GDM1 (cell line): ENCODE data around the gene ZCWPW1.
"Not testable (repeated sequence)": the region's sequence is repeated elsewhere in the genome, so short reads cannot be mapped to it uniquely, and the experiment has no call there.

ENCODE experiments used
- DNase-seq: peaks from one replicate; lab custom pipeline; 2025; lab: John Stamatoyannopoulos, UW

Gene ZCWPW1

GRCh38 chr7:100453854-100454253 is 25.4 kb upstream of the ZCWPW1 start:
- DNase-seq: not testable (repeated sequence)

- DNase-seq: no peak
These were observed 24.0 kb upstream of the ZCWPW1 start for GRCh38 chr7:100452513-100452912.

- DNase-seq: no peak
These were observed 20.8 kb upstream of the ZCWPW1 start for GRCh38 chr7:100449190-100449795.

GRCh38 chr7:100447363-100447762 is 18.9 kb upstream of the ZCWPW1 start:
- DNase-seq: not testable (repeated sequence)

- DNase-seq: no peak
These were observed 17.5 kb upstream of the ZCWPW1 start for GRCh38 chr7:100446040-100446439.

- peak; percentile 47 for DNase-seq
These were observed 16.1 kb upstream of the ZCWPW1 start for GRCh38 chr7:100444311-100445278.

- DNase-seq: no peak
These were observed 14.8 kb upstream of the ZCWPW1 start for GRCh38 chr7:100443096-100443840.

GRCh38 chr7:100441641-100442535 is 13.4 kb upstream of the ZCWPW1 start:
- no peak for DNase-seq

- not testable (repeated sequence) for DNase-seq
These were observed 10.7 kb upstream of the ZCWPW1 start for GRCh38 chr7:100439244-100439643.

- DNase-seq: not testable (repeated sequence)
These were observed 10.2 kb upstream of the ZCWPW1 start for GRCh38 chr7:100438731-100439130.

GRCh38 chr7:100438172-100438571 is 9.7 kb upstream of the ZCWPW1 start:
- no peak for DNase-seq

- no peak for DNase-seq
These were observed 8.9 kb upstream of the ZCWPW1 start for GRCh38 chr7:100437150-100438100.

- no peak for DNase-seq
These were observed 7.2 kb upstream of the ZCWPW1 start for GRCh38 chr7:100435401-100436304.

- DNase-seq: no peak
These were observed 6.0 kb upstream of the ZCWPW1 start for GRCh38 chr7:100434297-100435144.

- no peak for DNase-seq
These were observed 5.2 kb upstream of the ZCWPW1 start for GRCh38 chr7:100433592-100434296.

GRCh38 chr7:100433276-100433591 is 4.7 kb upstream of the ZCWPW1 start:
- DNase-seq: no peak

GRCh38 chr7:100432621-100433275 is 4.2 kb upstream of the ZCWPW1 start:
- DNase-seq: no peak
